OCI-LY3 (cell line): ENCODE data around the gene OR10A5.

Experiments used
- H2AFZ ChIP-seq: fragments of 200-600, 300-600 bp; shearing (Covaris generic); 2 replicates; pipeline ENCODE4 v1.6.0; 2014; ENCODE audit warnings: antibody characterized with exemption, low read depth, low read length
- H3K27ac ChIP-seq: fragments of 200-600, 300-600 bp; sonication (generic); 2 replicates; pipeline ENCODE4 v1.5.1; 2014; ENCODE audit warnings: mild to moderate bottlenecking, low read length, moderate library complexity, mixed read lengths
- H3K27me3 ChIP-seq: fragments of 200-600, 300-600 bp; sonication (generic); 2 replicates; pipeline ENCODE4 v1.6.1; 2014; ENCODE audit warnings: low read depth, low read length, mixed read lengths
- H3K36me3 ChIP-seq: fragments of 200-600, 300-600 bp; sonication (generic); replicated peaks from 2 replicates; pipeline ENCODE3; 2014; ENCODE audit warnings: low read depth, low read length, mixed read lengths
- H3K4me1 ChIP-seq: fragments of 300-600, 200-600 bp; sonication (generic); 2 replicates; pipeline ENCODE4 v1.6.1; 2014; ENCODE audit warnings: low read length, mixed read lengths
- H3K4me2 ChIP-seq: fragments of 200-600, 300-600 bp; sonication (generic); 2 replicates; pipeline ENCODE4 v1.6.1; 2014; ENCODE audit warnings: low read length, mixed read lengths
- H3K4me3 ChIP-seq: fragments of 300-600, 200-600 bp; sonication (generic); 2 replicates; pipeline ENCODE4 v1.5.1; 2014; ENCODE audit warnings: antibody characterized with exemption, mild to moderate bottlenecking, low read length, moderate library complexity
- H3K79me2 ChIP-seq: fragments of 300-600, 200-600 bp; shearing (Covaris generic); 2 replicates; pipeline ENCODE4 v1.6.1; 2014; ENCODE audit warnings: mild to moderate bottlenecking, low read length, mixed read lengths
- H3K9ac ChIP-seq: fragments of 300-600, 200-600 bp; shearing (Covaris generic); 2 replicates; pipeline ENCODE4 v1.6.0; 2014; ENCODE audit warnings: mild to moderate bottlenecking, low read length, moderate library complexity
- H3K9me3 ChIP-seq: fragments of 200-600, 300-600 bp; shearing (Covaris generic); 2 replicates; pipeline ENCODE4 v1.6.1; 2014; ENCODE audit warnings: low read length, mixed read lengths; ENCODE audit not compliant: insufficient read depth
- H4K20me1 ChIP-seq: fragments of 200-600, 300-600 bp; sonication (generic); 2 replicates; pipeline ENCODE4 v1.6.1; 2016; ENCODE audit warnings: low read length, mixed read lengths; ENCODE audit not compliant: insufficient read depth
- EZH2phosphoT487 ChIP-seq: fragments of 200-600 bp; shearing (Covaris generic); IDR thresholded peaks from 2 replicates; pipeline ENCODE4 v1.6.1; 2018; ENCODE audit warnings: antibody characterized with exemption, mixed run types, low read depth
- TF ChIP-seq, protein P1 (sequence below): fragments of 200-600, 300-600 bp; sonication (generic); IDR thresholded peaks from 2 replicates; pipeline ENCODE4 v1.5.1; 2014; ENCODE audit warnings: antibody characterized with exemption, low read length, low read depth

OR10A5 gene

GRCh38 chr11:6855971-6856541 lies 10.6 kb downstream of the OR10A5 start:
- Histone ChIP-seq H3K27me3 (no peaks in the 10 kb centered on the region), H4K20me1 (no peaks in the 10 kb centered on the region), H3K36me3 (no peaks in the 10 kb centered on the region), H3K27ac (no peak overlapping the region), H2AFZ (no peak overlapping the region), H3K4me2 (peak overlapping the region; percentile 74; the same call in 1 of the 2 replicates), H3K9ac (no peak overlapping the region), H3K4me1 (peaks cover 19% of the 10 kb centered on the region), H3K79me2 (no peaks in the 10 kb centered on the region), H3K9me3 (peaks cover 2% of the 10 kb centered on the region; the same call in 1 of the 2 replicates), H3K4me3 (no peak overlapping the region)
- no peak for TF ChIP-seq EZH2phosphoT487
- TF ChIP-seq, protein P1, sequence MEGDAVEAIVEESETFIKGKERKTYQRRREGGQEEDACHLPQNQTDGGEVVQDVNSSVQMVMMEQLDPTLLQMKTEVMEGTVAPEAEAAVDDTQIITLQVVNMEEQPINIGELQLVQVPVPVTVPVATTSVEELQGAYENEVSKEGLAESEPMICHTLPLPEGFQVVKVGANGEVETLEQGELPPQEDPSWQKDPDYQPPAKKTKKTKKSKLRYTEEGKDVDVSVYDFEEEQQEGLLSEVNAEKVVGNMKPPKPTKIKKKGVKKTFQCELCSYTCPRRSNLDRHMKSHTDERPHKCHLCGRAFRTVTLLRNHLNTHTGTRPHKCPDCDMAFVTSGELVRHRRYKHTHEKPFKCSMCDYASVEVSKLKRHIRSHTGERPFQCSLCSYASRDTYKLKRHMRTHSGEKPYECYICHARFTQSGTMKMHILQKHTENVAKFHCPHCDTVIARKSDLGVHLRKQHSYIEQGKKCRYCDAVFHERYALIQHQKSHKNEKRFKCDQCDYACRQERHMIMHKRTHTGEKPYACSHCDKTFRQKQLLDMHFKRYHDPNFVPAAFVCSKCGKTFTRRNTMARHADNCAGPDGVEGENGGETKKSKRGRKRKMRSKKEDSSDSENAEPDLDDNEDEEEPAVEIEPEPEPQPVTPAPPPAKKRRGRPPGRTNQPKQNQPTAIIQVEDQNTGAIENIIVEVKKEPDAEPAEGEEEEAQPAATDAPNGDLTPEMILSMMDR, result no peak

DNA sequence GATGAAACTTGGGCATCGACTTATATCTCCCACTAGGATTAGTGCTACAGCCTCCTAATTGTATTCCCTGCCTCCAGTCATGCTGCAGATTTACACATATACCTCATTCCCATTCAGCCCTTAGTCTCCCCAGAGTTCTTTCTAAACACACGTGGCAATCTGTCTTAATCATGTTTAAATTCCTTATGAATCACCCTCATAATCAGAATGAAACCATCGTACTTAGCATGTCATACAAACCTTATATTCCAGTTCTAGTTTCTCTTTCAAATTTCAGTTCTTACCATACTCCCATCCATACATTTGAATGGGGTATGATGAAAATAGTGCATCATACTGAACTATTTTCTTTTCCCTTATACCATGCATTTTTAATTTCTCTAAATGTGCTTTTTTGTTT lies 11.4 kb downstream of the OR10A5 start:
- H4K20me1 ChIP-seq, result no peaks in the 10 kb centered on the region
- H3K36me3 ChIP-seq, result no peaks in the 10 kb centered on the region
- peak overlapping the region; percentile 74 for H3K4me2 ChIP-seq
- no peaks in the 10 kb centered on the region for H3K27me3 ChIP-seq
- peak overlapping the region; percentile 42 for H3K4me3 ChIP-seq
- H3K9ac ChIP-seq, result no peak overlapping the region
- peaks cover 19% of the 10 kb centered on the region for H3K4me1 ChIP-seq
- no peaks in the 10 kb centered on the region for H3K79me2 ChIP-seq
- peaks cover 2% of the 10 kb centered on the region; the same call in 1 of the 2 replicates for H3K9me3 ChIP-seq
- TF ChIP-seq EZH2phosphoT487, result no peak
- TF ChIP-seq, protein P1, result no peak
- H3K27ac ChIP-seq, result peak overlapping the region; percentile 58
- no peak overlapping the region for H2AFZ ChIP-seq

DNA sequence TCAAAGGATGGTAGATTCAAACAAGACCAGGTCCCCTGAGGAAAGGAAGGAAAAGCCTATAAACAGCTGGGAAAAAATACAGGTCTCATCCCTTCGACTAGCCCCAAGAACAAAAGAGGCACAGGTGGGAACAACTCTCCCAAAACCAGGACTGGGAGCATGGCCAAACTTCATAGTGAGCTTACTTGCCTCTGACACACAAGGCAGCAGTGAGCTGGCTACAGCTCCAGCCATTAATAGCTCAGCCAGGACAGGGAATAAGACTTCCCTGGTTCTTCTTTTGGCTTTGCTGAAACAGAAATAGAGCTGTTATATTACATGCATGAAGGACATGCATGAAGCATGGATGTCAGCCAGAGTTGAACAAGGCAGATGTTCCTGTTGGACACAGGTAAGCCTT lies 17.5 kb downstream of the OR10A5 start, which contains the start of gene OR10A2:
Gene OR10A2, plus strand, starts transcription at position 97 of the 400 bp plus-strand sequence. CDS start 6,698 bp downstream, outside the sequence.
- H3K9ac ChIP-seq, result no peak within 1 kb of the TSS
- no peaks in the 10 kb centered on the region for H3K9me3 ChIP-seq
- no peaks in the 10 kb centered on the region for H3K79me2 ChIP-seq
- H3K27me3 ChIP-seq, result no peaks in the 10 kb centered on the region
- no peak within 1 kb of the TSS for H2AFZ ChIP-seq
- H3K36me3 ChIP-seq, result no peaks in the 10 kb centered on the region
- H3K4me3 ChIP-seq, result no peak within 1 kb of the TSS
- H3K27ac ChIP-seq, result no peak within 1 kb of the TSS
- TF ChIP-seq, protein P1, result no peak
- no peak for TF ChIP-seq EZH2phosphoT487
- H3K4me2 ChIP-seq, result no peak within 1 kb of the TSS
- H3K4me1 ChIP-seq, result no peaks in the 10 kb centered on the region
- no peaks in the 10 kb centered on the region for H4K20me1 ChIP-seq

GRCh38 chr11:6864438-6864837 lies 19.0 kb downstream of the OR10A5 start:
- H3K4me3 ChIP-seq, result no peak overlapping the region
- H3K27me3 ChIP-seq, result no peaks in the 10 kb centered on the region
- no peaks in the 10 kb centered on the region for H3K79me2 ChIP-seq
- H3K27ac ChIP-seq, result no peak overlapping the region
- H3K9me3 ChIP-seq, result no peaks in the 10 kb centered on the region
- H2AFZ ChIP-seq, result no peak overlapping the region
- no peak overlapping the region for H3K9ac ChIP-seq
- H3K36me3 ChIP-seq, result no peaks in the 10 kb centered on the region
- H3K4me2 ChIP-seq, result no peak overlapping the region
- TF ChIP-seq, protein P1, result no peak
- no peak for TF ChIP-seq EZH2phosphoT487
- no peaks in the 10 kb centered on the region for H4K20me1 ChIP-seq
- no peaks in the 10 kb centered on the region for H3K4me1 ChIP-seq
